ENCODE data around the gene JPH4. TPM values are rescaled to one million over a fixed set of nuclear protein-coding genes. Genes with fewer than 3 reads are reported as not detected.

JPH4 gene
- polyA plus RNA-seq, 1 of the 3 experiments (the other 2 are of a cell fraction): 8.7 TPM

DNA sequence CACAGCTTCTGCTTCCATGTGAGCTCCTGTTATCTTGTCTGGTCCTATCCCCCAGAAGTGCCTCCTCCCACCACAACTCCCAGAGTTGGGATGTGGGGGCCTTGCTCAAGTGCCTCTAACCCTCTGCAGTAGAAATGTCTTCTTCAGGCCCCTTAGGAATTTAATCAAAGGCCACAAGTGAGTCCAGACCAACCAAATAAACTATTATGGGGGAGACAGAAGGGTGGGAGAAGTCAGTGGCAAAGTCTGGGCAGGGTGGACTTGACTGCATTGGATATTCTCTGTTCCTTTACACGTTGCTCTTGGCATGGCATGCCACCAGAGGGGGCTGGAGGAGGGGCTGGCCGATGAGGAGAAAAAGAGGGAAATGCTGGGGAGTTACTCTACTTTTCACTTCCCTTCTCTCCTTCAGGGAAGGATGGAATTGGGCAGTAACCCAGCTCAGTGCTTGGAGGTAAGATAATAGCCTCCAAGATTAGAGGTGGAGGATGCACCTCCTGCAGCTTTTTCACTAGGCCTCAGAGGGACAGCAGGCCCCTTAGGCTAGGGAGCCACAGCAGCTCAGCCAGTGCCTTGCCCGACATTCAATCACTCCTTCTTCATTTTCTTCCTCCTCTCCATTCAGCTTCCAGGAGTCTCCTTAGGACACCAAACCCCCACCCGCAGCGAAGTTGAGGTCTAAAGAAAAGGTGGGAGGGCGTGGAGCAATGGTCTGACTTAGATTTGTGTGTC is 9.8 kb downstream of the JPH4 start:
- WGBS (ENCODE audit: low lambda C conversion rate): 71% methylated on average over 6 of the region's 6 CpGs
- Histone ChIP-seq H2AFZ (ENCODE audit: low read depth) (no peak overlapping the region), H3K36me3 (replicated peaks in 1 of 2; ENCODE audit: control insufficient read depth in 1 of 2, insufficient read depth in 2 of 2, low read length in 1 of 2) (peaks cover 0 to 13% of the 10 kb centered on the region in 2 experiments), H3K27me3 (ENCODE audit: insufficient read depth) (no peaks in the 10 kb centered on the region), H3K9me2 (no peaks in the 10 kb centered on the region), H3K27ac (ENCODE audit: low read depth in 2 of 2, low read length in 1 of 2) (peak overlapping the region in 1 of 2 experiments; percentile 82; a peak in 2 of 4 replicates), H4K20me1 (ENCODE audit: insufficient read depth) (no peaks in the 10 kb centered on the region), H3F3A (replicated peaks; ENCODE audit: insufficient read depth) (peaks cover 10% of the 10 kb centered on the region), H3K4me2 (peak overlapping the region; percentile 86), H3K4me3 (ENCODE audit: low read depth in 2 of 2, low read length in 1 of 2) (peak overlapping the region in 1 of 2 experiments; percentile 20; a peak in 1 of 4 replicates), H3K9ac (no peak overlapping the region), H3K79me2 (ENCODE audit: insufficient read depth) (0 out of 2 replicates have a peak, but pooled peaks cover 3% of the 10 kb centered on the region), H3K9me3 (no peaks in the 10 kb centered on the region), H3K4me1 (ENCODE audit: control insufficient read depth in 1 of 2, insufficient read depth in 2 of 2, low read depth in 1 of 2, low read length in 1 of 2) (peaks cover 0 to 34% of the 10 kb centered on the region in 2 experiments; a peak in 1 of 4 replicates)
- TF ChIP-seq JUND (IDR thresholded peaks at IDR 0.05) (no peak), RAD21 (IDR thresholded peaks at IDR 0.05; ENCODE audit: low read length) (peak; percentile 46), RXRA (IDR thresholded peaks at IDR 0.05; ENCODE audit: borderline replicate concordance, low read depth) (no peak)
- TF ChIP-seq, protein P1, sequence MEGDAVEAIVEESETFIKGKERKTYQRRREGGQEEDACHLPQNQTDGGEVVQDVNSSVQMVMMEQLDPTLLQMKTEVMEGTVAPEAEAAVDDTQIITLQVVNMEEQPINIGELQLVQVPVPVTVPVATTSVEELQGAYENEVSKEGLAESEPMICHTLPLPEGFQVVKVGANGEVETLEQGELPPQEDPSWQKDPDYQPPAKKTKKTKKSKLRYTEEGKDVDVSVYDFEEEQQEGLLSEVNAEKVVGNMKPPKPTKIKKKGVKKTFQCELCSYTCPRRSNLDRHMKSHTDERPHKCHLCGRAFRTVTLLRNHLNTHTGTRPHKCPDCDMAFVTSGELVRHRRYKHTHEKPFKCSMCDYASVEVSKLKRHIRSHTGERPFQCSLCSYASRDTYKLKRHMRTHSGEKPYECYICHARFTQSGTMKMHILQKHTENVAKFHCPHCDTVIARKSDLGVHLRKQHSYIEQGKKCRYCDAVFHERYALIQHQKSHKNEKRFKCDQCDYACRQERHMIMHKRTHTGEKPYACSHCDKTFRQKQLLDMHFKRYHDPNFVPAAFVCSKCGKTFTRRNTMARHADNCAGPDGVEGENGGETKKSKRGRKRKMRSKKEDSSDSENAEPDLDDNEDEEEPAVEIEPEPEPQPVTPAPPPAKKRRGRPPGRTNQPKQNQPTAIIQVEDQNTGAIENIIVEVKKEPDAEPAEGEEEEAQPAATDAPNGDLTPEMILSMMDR (IDR thresholded peaks at IDR 0.05): peak; percentile 49
- peak; percentile 65 for DNase-seq
- ChIA-PET POLR2A (interaction anchor here (1.3 kb wide), 1 partner anchor 10 kb away, joined by 4 read pairs; no protein-coding TSS in a partner anchor), CTCF (interaction anchor here (0.7 to 19.5 kb wide), 8 partner anchors 10 to 513 kb away, joined by 3 to 785 read pairs (median 12); partner anchors contain the start of genes NGDN and THTPA)

DNA sequence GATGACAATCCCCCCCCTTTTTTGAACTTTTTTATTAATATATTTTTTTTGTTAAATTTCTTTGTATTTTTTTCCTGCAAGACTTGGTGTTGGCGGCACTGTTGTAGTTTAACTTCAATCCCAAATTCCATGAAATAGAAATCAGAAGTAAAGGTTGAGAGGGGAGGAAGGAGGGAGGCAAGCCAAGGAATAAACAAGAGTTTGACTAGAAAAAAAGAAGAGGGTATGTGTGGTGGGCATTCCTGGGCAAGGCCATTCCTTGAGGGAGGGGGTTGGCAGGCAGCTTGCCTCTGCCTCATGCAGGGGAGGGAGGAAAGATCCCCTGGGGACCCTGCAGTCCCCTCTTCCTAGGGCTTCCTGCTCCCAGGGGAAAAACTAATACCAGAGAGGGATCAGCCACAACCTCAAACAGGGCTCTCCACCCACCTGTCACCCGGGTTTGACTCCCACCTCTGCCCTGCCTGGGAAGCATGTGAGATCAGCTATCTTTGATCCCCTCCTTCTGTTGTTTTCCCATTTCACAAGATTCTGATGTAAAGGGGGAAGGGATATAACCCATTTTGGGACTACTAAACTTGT is 10.5 kb downstream of the JPH4 start:
- TF ChIP-seq EZH2phosphoT487 (IDR thresholded peaks at IDR 0.05; ENCODE audit: borderline replicate concordance, low read depth): no peak
- H3K9ac ChIP-seq: peak overlapping the region; percentile 71
- DNase-seq: no peak
- H3K4me3 ChIP-seq (ENCODE audit: low read depth in 2 of 2, low read length in 1 of 2): peak overlapping the region; percentile 64 to 86
- peak overlapping the region; percentile 39 to 82; a peak in 3 of 4 replicates for H3K27ac ChIP-seq (ENCODE audit: low read depth in 2 of 2, low read length in 1 of 2)
- ChIA-PET CTCF (interaction anchor here (0.7 to 19.5 kb wide), 10 partner anchors 10 to 512 kb away, joined by 3 to 785 read pairs (median 6); partner anchors contain the start of genes NGDN and THTPA), POLR2A (interaction anchor here (1.3 kb wide), 1 partner anchor 11 kb away, joined by 4 read pairs; no protein-coding TSS in a partner anchor)
- H3K27me3 ChIP-seq (ENCODE audit: insufficient read depth): no peaks in the 10 kb centered on the region
- 0 out of 2 replicates have a peak, but pooled peaks cover 3% of the 10 kb centered on the region for H3K79me2 ChIP-seq (ENCODE audit: insufficient read depth)
- H3K4me2 ChIP-seq: peak overlapping the region; percentile 86
- no peaks in the 10 kb centered on the region for H3K9me3 ChIP-seq
- H3F3A ChIP-seq (replicated peaks; ENCODE audit: insufficient read depth): peaks cover 10% of the 10 kb centered on the region
- peaks cover 0 to 34% of the 10 kb centered on the region in 2 experiments; a peak in 1 of 4 replicates for H3K4me1 ChIP-seq (ENCODE audit: control insufficient read depth in 1 of 2, insufficient read depth in 2 of 2, low read depth in 1 of 2, low read length in 1 of 2)
- no peaks in the 10 kb centered on the region for H3K9me2 ChIP-seq
- no peaks in the 10 kb centered on the region for H4K20me1 ChIP-seq (ENCODE audit: insufficient read depth)
- H3K36me3 ChIP-seq (replicated peaks in 1 of 2; ENCODE audit: control insufficient read depth in 1 of 2, insufficient read depth in 2 of 2, low read length in 1 of 2): peaks cover 0 to 19% of the 10 kb centered on the region in 2 experiments
- H2AFZ ChIP-seq (ENCODE audit: low read depth): peak overlapping the region; percentile 98
- WGBS (ENCODE audit: low lambda C conversion rate): 67% methylated on average over 2 of the region's 2 CpGs
